Skin epidermis (tissue), 12 donors: ENCODE measurements around the gene RET.

Experiments used
- H3K27ac ChIP-seq, 21 experiments: fragments of 200-600 bp; sonication (generic) in 11 of 21; one replicate each; pipeline ENCODE4 v1.5.0; 2020; ENCODE audit warnings: mild to moderate bottlenecking in 3 of 21, inconsistent platforms in 2 of 21, moderate library complexity in 2 of 21
- H3K4me3 ChIP-seq, 7 experiments: fragments of 200-600 bp; sonication (generic) in 2 of 7; one replicate each; pipeline ENCODE4 v1.5.0; 2020; ENCODE audit warnings: inconsistent platforms in 2 of 7, mild to moderate bottlenecking in 2 of 7, moderate library complexity in 1 of 7

RET gene

DNA sequence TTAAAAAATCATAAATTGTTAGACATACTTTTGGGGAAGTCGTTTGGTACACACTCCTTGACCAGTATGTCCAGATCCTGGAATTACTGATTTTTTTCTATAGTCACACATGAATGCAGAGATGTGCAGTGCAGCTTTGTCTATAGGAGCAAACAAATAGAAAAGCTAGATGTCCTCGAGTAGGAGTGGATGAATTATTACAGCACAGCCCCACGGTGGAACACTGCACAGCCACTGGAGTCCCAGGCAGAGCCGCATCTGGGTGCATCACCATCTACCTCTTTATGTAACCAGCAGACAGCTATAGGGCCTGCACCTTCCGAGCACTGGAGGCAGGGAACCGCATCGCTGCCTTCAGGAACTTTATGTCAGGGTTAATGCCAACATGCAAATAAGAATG, 17.0 kb upstream of the RET start:
- Histone ChIP-seq H3K4me3 (no peak overlapping the region), H3K27ac (no peak overlapping the region)

DNA sequence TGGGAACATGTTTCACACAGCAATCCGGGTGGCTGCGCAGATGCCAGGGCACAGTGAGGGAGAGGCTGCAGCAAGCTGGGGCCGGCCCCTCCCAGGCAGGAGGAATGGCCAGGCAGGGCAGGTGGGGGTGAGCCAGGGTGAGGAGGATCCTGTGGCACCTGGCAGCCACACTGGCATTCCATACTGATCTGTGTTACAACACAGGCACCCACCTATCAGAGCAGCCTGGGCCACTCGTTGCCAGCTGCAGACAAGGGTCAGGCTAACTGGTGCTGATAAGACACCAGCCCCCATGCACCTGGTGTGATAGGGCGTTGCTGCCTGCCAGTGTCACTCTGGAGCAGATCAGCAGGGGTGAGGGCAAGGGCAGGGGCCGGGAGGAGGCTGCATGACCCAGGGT, 16.6 kb upstream of the RET start:
- Histone ChIP-seq H3K4me3 (no peak overlapping the region), H3K27ac (no peak overlapping the region)

DNA sequence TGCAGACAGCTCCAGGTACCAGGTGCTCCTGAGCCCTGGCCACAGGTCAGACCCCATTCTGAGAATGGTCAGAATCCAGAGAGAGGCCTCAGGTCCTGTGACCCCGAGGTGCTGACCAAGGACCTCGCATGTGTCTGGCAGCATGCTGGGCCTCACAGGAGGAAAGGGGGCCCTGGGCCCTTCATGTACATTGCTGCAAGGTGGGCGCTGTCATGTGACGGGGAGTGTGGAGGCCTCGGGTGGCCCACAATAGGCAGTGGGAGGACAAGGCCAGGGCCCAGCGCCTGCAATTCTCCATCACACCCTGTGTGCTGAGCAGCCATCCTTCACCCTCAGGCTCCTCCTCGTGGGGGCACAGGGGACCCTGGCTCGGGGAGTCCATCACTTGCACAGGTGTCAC, 15.5 kb upstream of the RET start:
- Histone ChIP-seq H3K4me3 (no peak overlapping the region), H3K27ac (no peak overlapping the region)

DNA sequence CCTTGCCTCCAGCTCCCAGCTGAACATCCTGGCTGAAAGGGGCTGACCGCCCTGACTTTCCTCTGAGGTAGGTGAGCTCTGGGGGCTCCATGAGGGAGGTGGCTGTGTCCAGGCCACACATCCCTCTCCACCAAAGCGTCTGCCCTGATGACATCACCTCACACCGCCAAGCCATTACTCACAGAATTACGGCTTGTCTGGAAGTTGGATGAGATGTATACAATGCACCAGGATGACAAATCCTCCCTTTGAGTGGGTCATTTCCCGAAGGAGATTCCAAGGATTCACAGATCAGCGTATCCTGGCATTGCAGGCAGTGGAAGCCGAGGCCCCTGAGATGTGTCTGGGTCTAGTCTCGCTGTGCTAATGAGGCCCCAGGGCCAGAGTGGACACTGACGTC, 15.1 kb upstream of the RET start:
- Histone ChIP-seq H3K27ac (no peak overlapping the region), H3K4me3 (no peak overlapping the region)

DNA sequence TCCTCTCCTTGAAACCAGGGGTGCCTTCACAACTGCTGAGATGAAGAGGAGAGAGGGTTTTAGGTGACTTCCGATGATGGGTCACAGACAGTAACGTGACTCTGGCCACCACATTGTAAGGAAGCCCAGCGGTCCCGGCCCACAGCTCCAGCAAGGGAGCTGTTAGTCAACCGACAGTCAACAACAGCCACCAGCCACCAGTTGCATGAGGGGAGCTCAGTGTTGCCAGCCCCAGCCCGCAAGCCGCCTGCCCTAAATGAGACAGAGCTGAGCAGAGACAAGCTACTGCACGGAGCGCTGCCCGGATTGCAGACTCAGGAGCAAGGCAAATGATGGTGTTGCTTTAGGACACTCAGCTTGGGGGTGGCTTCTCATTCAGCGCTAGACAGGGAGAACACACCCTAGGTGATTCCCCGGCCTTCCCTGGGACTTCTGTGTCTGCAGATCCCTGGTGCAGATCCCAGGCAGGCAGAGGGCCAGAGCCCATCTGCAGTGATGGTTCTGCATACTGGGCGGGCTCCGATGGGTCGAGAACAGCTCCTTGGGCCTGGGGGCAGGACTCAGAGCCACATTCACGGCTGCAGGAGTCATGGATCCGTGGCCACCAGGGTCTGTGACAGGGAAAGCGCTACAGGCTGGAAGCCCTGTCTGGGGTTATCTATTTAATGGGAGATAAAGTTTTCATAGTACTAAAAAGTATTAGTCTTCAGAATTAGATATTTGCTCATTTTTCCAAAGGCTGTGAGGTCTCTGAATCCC, 14.3 kb upstream of the RET start:
- no peak overlapping the region for H3K4me3 ChIP-seq
- H3K27ac ChIP-seq, result no peak overlapping the region

DNA sequence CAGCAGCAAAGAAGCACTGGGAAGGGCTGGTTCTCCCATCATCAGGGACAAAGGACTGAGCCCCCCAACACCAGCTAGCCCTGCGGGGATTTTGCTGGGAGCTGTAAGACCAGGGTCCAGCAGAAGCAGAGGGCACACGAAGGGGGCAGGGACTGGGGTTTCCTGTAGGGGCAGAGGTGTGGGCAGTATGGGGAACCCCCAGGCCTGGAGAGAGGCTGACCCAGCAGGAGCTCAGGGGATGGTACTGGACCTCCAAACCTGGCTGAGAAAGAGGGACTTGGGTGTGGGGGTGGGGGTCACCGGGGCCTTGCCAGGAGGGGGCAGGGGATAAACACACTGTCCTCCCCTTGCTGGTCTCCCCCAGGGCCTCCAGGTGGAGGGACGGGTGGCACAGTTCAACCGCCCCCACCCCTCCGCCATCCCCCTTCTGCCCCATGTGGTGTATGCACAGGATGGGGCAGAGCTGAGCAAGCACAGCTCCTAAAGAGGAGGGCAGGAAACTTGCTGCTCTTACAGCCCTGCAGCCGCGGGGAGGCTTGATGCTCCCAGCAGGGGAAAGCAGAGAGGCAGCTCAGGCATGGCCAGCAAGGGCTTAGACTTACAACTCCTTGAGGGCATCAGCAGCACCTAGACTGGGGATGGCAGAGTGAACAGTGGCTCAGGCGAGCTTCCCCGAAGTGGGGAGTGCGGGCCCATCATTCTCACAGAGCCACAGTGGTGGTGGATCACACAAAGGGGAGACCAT, 12.4 kb upstream of the RET start:
- Histone ChIP-seq H3K4me3 (no peak overlapping the region), H3K27ac (no peak overlapping the region)

DNA sequence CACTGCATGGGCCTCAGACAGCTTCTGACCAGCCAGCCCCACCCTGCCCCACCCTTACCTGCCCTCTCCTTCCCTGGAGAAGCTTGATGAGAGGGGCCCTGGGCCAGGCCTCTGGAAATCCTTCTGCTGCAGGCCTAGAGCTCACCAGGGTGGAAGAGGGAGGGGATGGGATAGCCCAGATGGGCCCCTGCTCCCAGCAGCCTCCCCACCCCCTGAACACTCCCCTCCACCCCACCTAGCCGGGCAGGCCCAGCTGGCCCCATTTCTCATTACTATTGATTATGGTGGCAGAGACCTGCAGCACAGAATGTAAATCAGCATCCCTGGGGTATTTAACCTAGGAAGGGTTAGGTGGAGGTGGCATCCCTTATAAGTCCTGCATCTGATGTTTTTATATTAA, 11.6 kb upstream of the RET start:
- H3K4me3 ChIP-seq, result no peak overlapping the region
- no peak overlapping the region for H3K27ac ChIP-seq

DNA sequence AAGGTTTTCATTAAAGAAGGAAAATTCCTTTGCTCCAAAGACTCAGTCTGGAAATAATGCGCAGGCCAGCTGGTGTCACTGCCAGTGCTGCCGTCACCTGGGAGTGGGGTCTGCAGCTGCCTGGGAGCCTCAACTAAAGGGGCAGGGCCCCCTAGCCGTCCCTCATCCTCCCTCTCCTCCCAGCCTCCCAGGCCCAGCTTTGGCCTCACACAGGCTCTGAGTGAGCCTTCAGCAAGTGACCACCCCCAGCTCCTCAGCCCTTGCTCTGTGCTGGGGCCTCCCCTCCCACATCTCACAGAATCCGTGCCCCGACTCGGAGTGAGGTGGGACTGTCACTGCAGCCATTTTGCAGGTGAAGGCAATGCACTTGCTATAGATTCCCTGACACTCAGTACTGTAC, 11.1 kb upstream of the RET start:
- no peak overlapping the region for H3K4me3 ChIP-seq
- H3K27ac ChIP-seq, result no peak overlapping the region

DNA sequence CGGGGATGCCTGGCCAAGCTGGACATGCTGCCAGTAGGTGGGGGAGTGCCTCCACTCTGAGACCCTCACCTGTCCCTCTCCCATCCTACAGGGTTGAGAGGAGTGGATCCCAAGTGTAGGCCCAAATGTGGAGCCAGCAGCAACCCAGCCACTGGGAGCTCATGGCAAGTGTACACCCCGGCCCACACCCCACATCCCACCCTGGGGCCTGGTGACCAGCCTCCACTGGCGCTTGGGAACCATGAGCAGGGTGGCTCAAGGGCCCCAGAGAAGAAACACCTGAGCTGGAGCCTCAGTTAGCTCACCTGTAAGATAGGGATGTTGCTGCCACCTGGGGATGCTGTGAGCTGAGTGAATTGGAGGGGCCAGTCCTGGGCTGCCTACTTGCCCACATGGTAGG, 10.4 kb upstream of the RET start:
- Histone ChIP-seq H3K4me3 (no peak overlapping the region), H3K27ac (no peak overlapping the region)

DNA sequence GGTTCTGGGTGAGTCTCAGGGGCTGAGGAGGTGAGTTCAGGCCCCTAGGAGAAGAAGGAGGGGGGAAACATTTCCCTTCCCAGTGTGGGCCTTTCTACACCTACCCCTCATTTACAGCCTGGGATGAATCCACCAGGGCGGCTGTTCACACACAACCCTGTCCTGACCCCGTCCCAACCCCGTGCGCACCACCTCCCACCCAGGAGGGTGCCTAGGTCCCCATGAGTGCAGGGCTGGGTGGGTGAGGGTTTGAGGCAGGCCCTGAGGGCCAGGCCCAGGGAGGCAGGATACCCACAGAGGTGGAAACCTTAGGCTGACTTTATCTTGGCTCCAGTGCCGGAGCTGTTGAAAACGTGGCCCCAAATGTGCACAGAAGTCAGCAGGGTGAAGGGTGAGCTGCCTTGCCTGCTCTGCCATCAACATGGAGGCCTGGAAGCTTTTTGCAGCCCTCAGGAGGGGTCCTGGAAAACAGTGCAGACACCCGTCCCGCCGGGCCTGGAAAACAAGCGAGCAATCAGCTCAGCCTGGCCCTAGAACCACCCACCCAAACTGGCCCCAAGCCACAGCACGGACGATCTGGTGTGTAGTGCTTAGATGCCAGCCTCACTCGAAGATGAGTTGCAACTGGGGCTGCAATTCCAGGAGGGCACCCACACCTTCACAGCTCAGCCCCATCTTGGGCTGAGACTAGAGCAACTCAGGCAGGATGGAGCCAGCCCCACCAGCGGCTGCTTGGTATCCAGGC, 9.3 kb upstream of the RET start:
- H3K27ac ChIP-seq, result no peak overlapping the region

DNA sequence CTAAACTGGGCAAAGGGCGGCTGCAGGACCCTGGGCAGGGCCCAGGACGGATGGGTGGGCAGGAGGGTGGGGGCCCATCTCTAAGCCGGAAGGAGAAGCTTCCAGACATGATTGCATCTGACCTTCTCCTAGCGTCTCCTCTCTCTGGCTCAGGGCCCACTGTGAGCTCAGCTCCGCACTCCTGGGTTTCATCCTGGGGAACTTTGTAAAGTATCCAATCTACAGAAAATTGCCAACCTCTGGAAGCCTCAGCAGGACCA, 8.8 kb upstream of the RET start:
- Histone ChIP-seq H3K4me3 (no peak overlapping the region), H3K27ac (no peak overlapping the region)

More for the DNA sequence above, 9.3 kb upstream of the RET start:
- no peak overlapping the region for H3K4me3 ChIP-seq

DNA sequence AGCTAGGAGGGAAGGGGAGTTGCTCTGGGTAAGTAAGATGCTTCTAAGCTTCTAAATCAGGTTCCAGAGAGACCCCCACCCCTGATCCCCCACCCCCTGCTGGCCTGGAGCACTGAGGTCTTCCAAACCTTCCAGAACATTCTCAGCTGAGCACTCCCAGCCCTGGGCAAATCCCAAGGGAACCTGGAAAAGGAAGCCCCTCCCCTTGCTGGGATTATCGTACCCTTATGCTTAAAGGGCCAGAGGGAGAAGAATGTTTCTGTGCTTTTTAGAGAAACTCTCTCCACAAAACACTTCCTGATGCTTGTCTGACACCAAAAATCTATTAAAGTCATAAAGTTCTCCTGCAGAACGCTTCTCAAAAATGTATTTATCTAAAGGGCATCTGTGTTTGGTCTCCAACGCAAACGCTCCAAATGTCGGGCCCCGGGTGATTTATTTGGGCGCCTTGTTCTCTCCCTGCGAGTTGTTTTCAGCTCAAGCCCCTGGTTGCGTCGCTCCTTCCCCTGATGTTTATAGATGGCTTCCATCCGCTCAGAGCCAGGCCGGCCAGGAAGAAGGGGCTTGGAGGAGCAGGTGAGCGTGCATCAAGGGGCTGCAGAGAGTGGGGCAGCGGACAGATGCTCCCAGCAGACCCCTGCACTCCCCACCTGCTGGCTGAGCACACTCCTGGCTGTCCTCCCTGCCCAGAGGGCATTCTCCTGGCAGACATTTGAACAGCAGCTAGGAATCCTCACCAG, 8.2 kb upstream of the RET start:
- no peak overlapping the region for H3K4me3 ChIP-seq
- H3K27ac ChIP-seq, result no peak overlapping the region

DNA sequence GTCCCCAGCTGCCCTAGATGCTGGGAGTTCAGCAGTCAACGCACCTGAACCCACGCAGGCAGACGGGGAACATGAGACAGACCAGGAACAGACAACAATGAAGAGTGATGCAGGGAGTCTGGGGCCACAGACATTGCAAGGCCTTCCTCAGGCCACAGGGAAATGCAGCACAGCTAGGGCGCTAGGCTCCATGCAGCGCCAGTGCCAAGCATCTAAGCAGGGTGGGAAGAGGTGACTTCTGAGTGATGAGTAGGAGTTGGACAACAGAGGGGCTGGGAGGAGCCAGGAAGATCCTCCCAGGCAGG, 7.7 kb upstream of the RET start:
- H3K27ac ChIP-seq, result no peak overlapping the region
- no peak overlapping the region for H3K4me3 ChIP-seq

DNA sequence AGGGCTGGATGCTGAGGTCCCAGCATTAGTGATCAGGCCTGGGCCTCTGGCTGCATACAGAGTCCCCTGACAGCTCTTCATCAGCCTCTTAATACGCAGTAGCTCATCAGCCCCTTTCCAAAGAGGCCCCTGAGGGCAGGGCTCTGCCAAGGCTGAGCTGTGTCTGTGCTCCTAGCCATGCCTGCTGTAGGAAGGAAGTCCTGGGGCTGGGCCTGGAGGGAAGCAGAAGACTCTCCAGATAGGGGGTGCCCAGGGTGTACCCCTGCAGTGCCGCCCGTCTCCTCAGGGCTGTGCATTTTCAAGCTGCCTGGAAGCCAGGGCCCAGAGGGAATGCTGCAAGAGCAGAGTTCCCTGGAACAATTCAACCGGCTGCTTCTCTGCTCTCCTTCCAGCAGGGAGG, 7.3 kb upstream of the RET start:
- Histone ChIP-seq H3K27ac (no peak overlapping the region), H3K4me3 (no peak overlapping the region)

DNA sequence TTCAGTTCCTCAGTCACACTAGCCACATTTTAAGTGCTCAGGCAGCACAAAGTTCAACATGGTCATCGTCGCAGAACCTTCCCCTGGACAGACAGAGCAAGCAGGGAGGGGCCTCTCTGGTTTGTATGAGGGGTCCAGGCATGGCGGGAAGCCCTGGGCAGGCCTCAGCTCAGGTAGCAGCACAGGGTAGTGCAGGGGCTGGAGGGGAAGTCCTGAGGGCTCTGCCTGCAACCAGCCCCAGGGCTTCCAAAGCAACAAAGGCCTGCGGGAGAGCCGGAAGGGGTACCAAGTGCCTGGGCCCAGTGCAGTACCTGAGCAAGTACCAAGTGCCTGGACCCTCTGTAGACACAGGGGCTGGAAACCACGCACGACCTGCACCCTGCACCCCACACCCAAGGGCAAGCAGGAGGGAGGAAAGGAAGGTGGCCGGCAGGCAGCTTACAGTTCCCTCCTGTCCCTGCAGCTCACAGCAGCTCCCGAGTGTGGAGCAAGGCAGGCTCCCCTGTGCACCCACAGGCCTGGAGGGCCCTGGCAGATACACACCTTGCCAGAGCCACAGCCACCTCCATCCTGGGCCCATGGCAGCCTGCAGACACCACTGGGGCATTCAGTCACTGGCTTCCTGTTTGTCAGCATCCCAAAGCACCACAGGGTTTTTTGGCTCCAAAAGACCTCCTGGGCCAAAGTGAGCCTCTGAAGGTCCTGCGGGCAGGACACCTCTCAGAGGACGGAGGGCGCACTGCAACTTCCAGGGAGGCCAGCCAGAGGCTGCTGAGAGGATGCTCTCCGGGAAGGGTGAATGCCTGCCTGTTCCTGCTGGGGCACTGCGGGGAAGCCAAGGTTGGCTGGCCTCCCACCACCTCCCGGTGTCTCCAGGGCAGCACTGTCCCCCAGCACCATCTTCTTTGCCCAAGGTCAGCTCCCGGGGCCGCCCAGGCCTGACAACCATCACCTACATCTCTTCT, 6.5 kb upstream of the RET start:
- Histone ChIP-seq H3K4me3 (no peak overlapping the region), H3K27ac (no peak overlapping the region)

DNA sequence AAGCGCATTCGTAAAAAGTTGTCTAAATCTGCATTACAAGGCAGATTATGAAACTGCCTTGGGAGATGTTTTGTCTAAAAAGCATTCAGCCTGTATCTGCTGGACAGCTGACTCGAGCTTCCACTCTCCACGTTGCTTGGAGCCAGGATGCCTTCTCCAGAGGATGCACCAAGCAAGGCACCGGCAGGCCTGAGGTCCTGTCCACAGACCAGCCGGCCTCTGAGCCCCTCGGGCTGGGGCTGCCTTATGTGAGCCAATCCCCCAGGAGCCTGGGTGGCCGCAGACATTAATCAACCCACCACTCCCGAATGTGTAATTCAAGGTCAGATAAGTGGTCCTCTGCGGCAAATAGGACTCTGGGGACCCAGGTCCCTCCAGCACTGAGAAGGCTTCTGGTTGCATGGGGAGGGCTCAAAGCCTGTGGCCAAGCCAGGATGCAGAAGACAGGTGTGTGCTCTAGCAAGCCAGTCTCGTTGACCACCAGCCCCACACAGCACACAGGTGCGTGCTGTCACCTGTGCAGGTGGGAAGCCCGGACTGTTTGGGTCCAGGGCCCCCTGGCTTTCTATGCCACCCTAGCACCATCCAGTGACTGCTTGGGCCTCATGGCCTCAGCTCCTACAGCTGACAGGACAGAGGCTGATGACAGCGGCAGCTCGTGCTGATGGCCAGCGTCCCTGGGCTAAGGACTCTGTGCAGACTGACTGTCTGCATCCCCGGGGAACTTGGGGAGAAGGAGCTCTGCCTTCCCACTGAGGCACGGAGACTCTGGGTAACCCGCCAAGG, 4.8 kb upstream of the RET start:
- no peak overlapping the region for H3K4me3 ChIP-seq
- no peak overlapping the region for H3K27ac ChIP-seq

DNA sequence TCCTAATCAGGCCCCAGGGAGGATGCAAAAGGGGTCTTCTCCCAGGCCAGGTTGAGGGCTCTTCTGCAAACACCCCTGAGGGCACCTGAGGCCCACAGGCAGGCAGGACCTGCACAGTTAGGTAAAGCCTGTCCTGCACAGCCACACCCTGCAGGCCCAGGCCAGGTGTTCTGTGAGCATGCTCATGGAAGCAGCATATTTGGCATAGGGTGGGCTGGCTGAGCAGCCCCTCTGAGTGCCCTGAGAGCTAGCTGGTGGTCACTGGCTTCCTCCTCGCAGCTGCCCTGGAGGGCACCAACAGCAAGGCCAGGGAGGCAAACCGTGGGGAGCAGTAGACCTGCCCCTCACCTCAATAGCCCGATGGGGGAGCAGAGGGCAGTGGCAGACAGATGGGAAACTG, 3.7 kb upstream of the RET start:
- no peak overlapping the region for H3K27ac ChIP-seq
- H3K4me3 ChIP-seq, result no peak overlapping the region

DNA sequence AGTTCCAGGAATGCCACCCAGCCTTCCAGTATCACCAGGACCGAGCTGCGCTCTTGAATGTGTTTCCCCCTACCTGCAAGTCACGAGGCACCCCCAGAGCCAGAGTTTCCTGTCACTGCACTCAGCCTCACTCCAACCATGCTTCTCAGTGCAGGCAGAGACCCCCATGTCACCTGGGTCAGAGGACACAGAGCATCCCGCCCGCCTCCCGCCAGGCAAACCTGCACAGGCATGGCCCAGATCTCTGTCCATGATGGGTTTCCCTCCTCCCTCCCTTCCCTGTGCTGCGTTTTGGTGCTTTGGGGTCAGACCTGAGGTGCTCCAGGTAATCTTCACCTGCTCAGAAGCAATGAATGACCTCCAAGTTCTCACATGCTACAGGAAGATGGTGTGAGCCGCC, 3.1 kb upstream of the RET start:
- H3K27ac ChIP-seq, result no peak overlapping the region
- H3K4me3 ChIP-seq, result no peak overlapping the region

DNA sequence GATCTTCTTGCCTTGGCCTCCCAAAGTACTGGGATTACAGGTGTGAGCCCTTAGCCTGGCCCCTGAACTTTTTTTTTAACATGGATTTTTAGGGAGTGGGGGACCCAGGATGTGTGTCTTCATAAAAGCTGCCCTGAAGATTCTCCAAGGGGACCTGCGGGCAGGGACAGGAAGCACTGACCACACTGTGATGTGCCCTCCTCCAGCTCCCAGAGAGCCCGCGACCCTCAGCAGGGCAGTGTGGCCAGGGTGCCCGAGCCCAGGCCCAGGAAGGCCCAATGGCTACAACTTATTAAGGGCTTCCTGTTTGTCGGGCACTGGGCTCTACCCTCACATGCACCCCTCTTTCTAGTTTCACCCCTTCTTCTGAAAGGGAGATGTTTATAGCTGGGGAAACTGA, 2.5 kb upstream of the RET start:
- Histone ChIP-seq H3K4me3 (no peak overlapping the region), H3K27ac (no peak overlapping the region)
